Measurements from ENCODE around the gene PRKAG1.
"Not testable (repeated sequence)": the region's sequence is repeated elsewhere in the genome, so short reads cannot be mapped to it uniquely, and the experiment has no call there.

Gene PRKAG1

GRCh38 chr12:49018261-49019119, at the start of gene PRKAG1:
TSS of gene PRKAG1 (minus strand) at chr12:49018776. CDS start at chr12:49018740, 36 bp downstream.
- Histone ChIP-seq H3K9me2 (replicated peaks; ENCODE audit: insufficient read depth, low read length) (no peaks in the 10 kb centered on the region), H3K27ac (ENCODE audit: low read length) (peak within 1 kb of the TSS; percentile 84), H3K79me2 (ENCODE audit: low read length) (peaks cover 34% of the 10 kb centered on the region), H4K20me1 (ENCODE audit: insufficient read depth, low read length) (no peaks in the 10 kb centered on the region), H3K36me3 (replicated peaks; ENCODE audit: insufficient read depth, low read length) (no peaks in the 10 kb centered on the region), H3K27me3 (replicated peaks; ENCODE audit: insufficient read depth, low read length) (no peaks in the 10 kb centered on the region), H2AFZ (ENCODE audit: low read length) (peak within 1 kb of the TSS; percentile 64), H3K4me2 (ENCODE audit: low read depth, low read length) (peak within 1 kb of the TSS; percentile 81), H3K4me1 (ENCODE audit: low read length) (0 out of 2 replicates have a peak, but pooled peaks cover 3% of the 10 kb centered on the region), H3K4me3 (ENCODE audit: low read length) (peak within 1 kb of the TSS; percentile 80), H3K9me3 (replicated peaks; ENCODE audit: insufficient read depth, low read length) (no peaks in the 10 kb centered on the region), H3K9ac (ENCODE audit: low read length) (peak within 1 kb of the TSS; percentile 89), H3F3A (ENCODE audit: insufficient read depth, low read length) (peaks cover 18% of the 10 kb centered on the region)
- peak; percentile 97 for DNase-seq
- peak; percentile 45 for TF ChIP-seq CTCF (IDR thresholded peaks at IDR 0.05; ENCODE audit: low read length)
- no peak for TF ChIP-seq EZH2phosphoT487 (IDR thresholded peaks at IDR 0.05; ENCODE audit: low read length)

GRCh38 chr12:49066120-49066519, 47.5 kb upstream of the PRKAG1 start:
- H3K9ac ChIP-seq (ENCODE audit: low read length), result no peak overlapping the region

DNA sequence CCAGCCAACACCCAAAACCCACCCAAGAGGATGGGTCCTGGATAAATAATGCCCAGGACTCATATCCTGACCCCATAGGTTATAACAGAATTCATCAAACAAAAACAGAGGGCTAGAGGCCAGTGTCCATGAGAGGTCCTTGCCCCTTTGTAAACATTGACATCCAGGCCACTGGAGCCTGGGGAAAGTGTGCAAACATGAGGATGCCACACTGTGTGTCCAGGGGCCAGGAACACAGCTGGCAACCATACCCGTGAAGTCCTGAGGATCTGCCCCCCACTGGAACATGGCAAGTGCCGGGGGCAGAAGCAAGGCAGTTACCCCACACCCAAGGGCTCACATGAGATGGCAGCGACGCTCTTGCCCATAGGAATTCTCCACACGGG, 46.2 kb upstream of the PRKAG1 start:
- Histone ChIP-seq H2AFZ (ENCODE audit: low read length) (no peak overlapping the region), H3K27ac (ENCODE audit: low read length) (no peak overlapping the region), H3K9me2 (replicated peaks; ENCODE audit: insufficient read depth, low read length) (no peaks in the 10 kb centered on the region), H3K9me3 (replicated peaks; ENCODE audit: insufficient read depth, low read length) (no peaks in the 10 kb centered on the region), H4K20me1 (ENCODE audit: insufficient read depth, low read length) (no peaks in the 10 kb centered on the region), H3K4me2 (ENCODE audit: low read depth, low read length) (no peak overlapping the region), H3K4me3 (ENCODE audit: low read length) (no peak overlapping the region), H3K9ac (ENCODE audit: low read length) (no peak overlapping the region), H3F3A (ENCODE audit: insufficient read depth, low read length) (peaks cover 6% of the 10 kb centered on the region; the same call in 1 of the 2 replicates), H3K79me2 (ENCODE audit: low read length) (peaks cover 20% of the 10 kb centered on the region), H3K4me1 (ENCODE audit: low read length) (peaks cover 6% of the 10 kb centered on the region), H3K27me3 (replicated peaks; ENCODE audit: insufficient read depth, low read length) (no peaks in the 10 kb centered on the region), H3K36me3 (replicated peaks; ENCODE audit: insufficient read depth, low read length) (no peaks in the 10 kb centered on the region)
- no peak for DNase-seq
- TF ChIP-seq EZH2 (optimal IDR thresholded peaks at IDR 0.05; ENCODE audit: low read depth, low read length) (no peak), EZH2phosphoT487 (IDR thresholded peaks at IDR 0.05; ENCODE audit: low read length) (no peak), CTCF (IDR thresholded peaks at IDR 0.05; ENCODE audit: low read length) (no peak)

More at GRCh38 chr12:49066120-49066519, 47.5 kb upstream of the PRKAG1 start:
- no peak overlapping the region for H3K4me3 ChIP-seq (ENCODE audit: low read length)
- H3F3A ChIP-seq (ENCODE audit: insufficient read depth, low read length), result peaks cover 6% of the 10 kb centered on the region; the same call in 1 of the 2 replicates
- H2AFZ ChIP-seq (ENCODE audit: low read length), result no peak overlapping the region
- H3K27me3 ChIP-seq (replicated peaks; ENCODE audit: insufficient read depth, low read length), result no peaks in the 10 kb centered on the region
- no peaks in the 10 kb centered on the region for H3K9me3 ChIP-seq (replicated peaks; ENCODE audit: insufficient read depth, low read length)
- TF ChIP-seq CTCF (IDR thresholded peaks at IDR 0.05; ENCODE audit: low read length) (no peak), EZH2 (optimal IDR thresholded peaks at IDR 0.05; ENCODE audit: low read depth, low read length) (no peak), EZH2phosphoT487 (IDR thresholded peaks at IDR 0.05; ENCODE audit: low read length) (no peak)
- H3K9me2 ChIP-seq (replicated peaks; ENCODE audit: insufficient read depth, low read length), result no peaks in the 10 kb centered on the region
- no peak overlapping the region for H3K4me2 ChIP-seq (ENCODE audit: low read depth, low read length)
- H3K27ac ChIP-seq (ENCODE audit: low read length), result no peak overlapping the region
- no peaks in the 10 kb centered on the region for H3K36me3 ChIP-seq (replicated peaks; ENCODE audit: insufficient read depth, low read length)
- H3K4me1 ChIP-seq (ENCODE audit: low read length), result peaks cover 6% of the 10 kb centered on the region
- H3K79me2 ChIP-seq (ENCODE audit: low read length), result peaks cover 12% of the 10 kb centered on the region
- no peaks in the 10 kb centered on the region for H4K20me1 ChIP-seq (ENCODE audit: insufficient read depth, low read length)
- DNase-seq, result no peak

GRCh38 chr12:49061916-49062315, 43.3 kb upstream of the PRKAG1 start:
- H3K4me2 ChIP-seq (ENCODE audit: low read depth, low read length); H3K4me3 ChIP-seq (ENCODE audit: low read length): not testable (repeated sequence)

More at GRCh38 chr12:49061916-49062315, 43.3 kb upstream of the PRKAG1 start:
- H3K9me2 ChIP-seq (replicated peaks; ENCODE audit: insufficient read depth, low read length); H3K27ac ChIP-seq (ENCODE audit: low read length); H3K9me3 ChIP-seq (replicated peaks; ENCODE audit: insufficient read depth, low read length); H3K9ac ChIP-seq (ENCODE audit: low read length); H3K36me3 ChIP-seq (replicated peaks; ENCODE audit: insufficient read depth, low read length); H4K20me1 ChIP-seq (ENCODE audit: insufficient read depth, low read length); H3K4me1 ChIP-seq (ENCODE audit: low read length); H3K27me3 ChIP-seq (replicated peaks; ENCODE audit: insufficient read depth, low read length); H2AFZ ChIP-seq (ENCODE audit: low read length); DNase-seq; H3F3A ChIP-seq (ENCODE audit: insufficient read depth, low read length): not testable (repeated sequence)
- H3K79me2 ChIP-seq (ENCODE audit: low read length), result peaks cover 37% of the 10 kb centered on the region
